WTC11 (cell line): Measurements from ENCODE around the gene CHST15. TPM values are rescaled to one million over a fixed set of nuclear protein-coding genes. Genes with fewer than 3 reads are reported as not detected.

Experiments used
- ATAC-seq: fragments of 200-7000 bp; cut with Tn5 transposase; 2 replicates; pipeline ENCODE4 v1.10.0; 2021; ENCODE audit warnings: mild to moderate bottlenecking, moderate library complexity
- CTCF ChIA-PET: fragments of 300-600 bp; sonication (Branson Sonifier 250); formaldehyde crosslinking; loops from one replicate; lab custom pipeline; 2021; ENCODE audit warnings: antibody characterized with exemption; lab: Charles Lee
- POLR2A ChIA-PET: fragments of 350-600 bp; sonication (Branson Sonifier 250); formaldehyde crosslinking; loops from one replicate; lab custom pipeline; 2021; ENCODE audit warnings: antibody characterized with exemption; lab: Charles Lee
- DNase-seq: peaks from one replicate; pipeline ENCODE4 v3.0.0; 2021; ENCODE audit warnings: low spot score
- H3K27ac Mint-ChIP-seq: 2 replicates; pipeline ENCODE4 v1.8.0; 2021; ENCODE audit warnings: mixed read lengths
- H3K27me3 Mint-ChIP-seq: 2 replicates; pipeline ENCODE4 v1.8.0; 2021; ENCODE audit warnings: low read depth, mild to moderate bottlenecking, moderate library complexity, mixed read lengths
- H3K36me3 Mint-ChIP-seq: 2 replicates; pipeline ENCODE4 v1.8.0; 2021; ENCODE audit warnings: mixed read lengths
- H3K4me1 Mint-ChIP-seq: 2 replicates; pipeline ENCODE4 v1.8.0; 2022; ENCODE audit warnings: mixed read lengths
- H3K4me3 Mint-ChIP-seq: 2 replicates; pipeline ENCODE4 v1.8.0; 2021; ENCODE audit warnings: mild to moderate bottlenecking, moderate library complexity, mixed read lengths
- H3K9me3 Mint-ChIP-seq: 2 replicates; pipeline ENCODE4 v1.8.0; 2021; ENCODE audit warnings: mixed read lengths
- ATF2 ChIP-seq: sonication (generic); formaldehyde crosslinking; IDR thresholded peaks from 2 replicates; pipeline ENCODE4 v1.8.1; 2022; ENCODE audit warnings: low read depth, missing genetic modification reagents, borderline replicate concordance
- CBFB ChIP-seq: sonication (generic); formaldehyde crosslinking; IDR thresholded peaks from 2 replicates; pipeline ENCODE4 v1.8.1; 2022; ENCODE audit warnings: mild to moderate bottlenecking, low read depth, missing genetic modification reagents
- CDX4 ChIP-seq: fragments of 250-450 bp; sonication (Bioruptor Pico); IDR thresholded peaks from 2 replicates; pipeline ENCODE4 v1.9.0; 2021; ENCODE audit warnings: moderate library complexity, mild to moderate bottlenecking, inconsistent platforms, borderline replicate concordance
- CTCF ChIP-seq: fragments of 200-600 bp; IDR thresholded peaks from 2 replicates; pipeline ENCODE4 v1.8.0; 2022; ENCODE audit warnings: antibody characterized with exemption
- E2F1 ChIP-seq: sonication (generic); formaldehyde crosslinking; IDR thresholded peaks from 2 replicates; pipeline ENCODE4 v1.8.0; 2022; ENCODE audit warnings: mild to moderate bottlenecking, missing genetic modification reagents
- GABPB1 ChIP-seq: sonication (generic); formaldehyde crosslinking; IDR thresholded peaks from 2 replicates; pipeline ENCODE4 v1.8.1; 2023; ENCODE audit warnings: mild to moderate bottlenecking, missing genetic modification reagents
- IRF1 ChIP-seq: sonication (generic); formaldehyde crosslinking; IDR thresholded peaks from 2 replicates; pipeline ENCODE4 v1.8.0; 2023; ENCODE audit warnings: missing genetic modification reagents
- IRF2 ChIP-seq: sonication (generic); formaldehyde crosslinking; IDR thresholded peaks from 2 replicates; pipeline ENCODE4 v1.8.0; 2022; ENCODE audit warnings: low read depth, missing genetic modification reagents, borderline replicate concordance
- NR1H2 ChIP-seq: sonication (generic); formaldehyde crosslinking; IDR thresholded peaks from 2 replicates; pipeline ENCODE4 v1.9.0; 2021; ENCODE audit warnings: mild to moderate bottlenecking, moderate library complexity, missing genetic modification reagents
- PRDM15 ChIP-seq: sonication (generic); formaldehyde crosslinking; IDR thresholded peaks from 2 replicates; pipeline ENCODE4 v1.8.0; 2022; ENCODE audit warnings: missing genetic modification reagents
- TEAD4 ChIP-seq: sonication (generic); formaldehyde crosslinking; IDR thresholded peaks from 2 replicates; pipeline ENCODE4 v1.8.0; 2022; ENCODE audit warnings: mild to moderate bottlenecking, missing genetic modification reagents
- ZNF121 ChIP-seq: sonication (generic); formaldehyde crosslinking; IDR thresholded peaks from 2 replicates; pipeline ENCODE4 v1.8.0; 2023; ENCODE audit warnings: missing genetic modification reagents
- ZNF138 ChIP-seq: sonication (generic); formaldehyde crosslinking; conservative IDR thresholded peaks from 2 replicates; pipeline ENCODE4 v1.8.1; 2022; ENCODE audit warnings: mild to moderate bottlenecking, moderate library complexity, missing genetic modification reagents
- ZNF396 ChIP-seq: fragments of 250-450 bp; sonication (Bioruptor Pico); IDR thresholded peaks from 2 replicates; pipeline ENCODE4 v1.8.0; 2021; ENCODE audit warnings: mild to moderate bottlenecking, moderate library complexity, borderline replicate concordance
- ZNF512 ChIP-seq: sonication (generic); formaldehyde crosslinking; IDR thresholded peaks from 2 replicates; pipeline ENCODE4 v1.8.1; 2022; ENCODE audit warnings: missing genetic modification reagents, borderline replicate concordance
- total RNA-seq: library from RNA; stranded (reverse); gene quantifications from 3 replicates; pipeline ENCODE4 v1.2.3, GENCODE V29; 2021

Gene CHST15
- total RNA-seq, 1 experiment from 2014 or later: 10.7 TPM

- ChIA-PET CTCF (no interaction called here), POLR2A (no interaction called here)
- peaks cover 5% of the 10 kb centered on the region; the same call in 1 of the 2 replicates for H3K36me3 Mint-ChIP-seq
- H3K4me3 Mint-ChIP-seq: no peak overlapping the region
- no peak for DNase-seq
- H3K4me1 Mint-ChIP-seq: peaks cover 15% of the 10 kb centered on the region
- TF ChIP-seq PRDM15 (CRISPR knock-in tag) (no peak), CTCF (no peak), TEAD4 (no peak), NR1H2 (no peak), E2F1 (no peak), ZNF138 (CRISPR knock-in tag) (no peak), CBFB (CRISPR knock-in tag) (no peak), ATF2 (CRISPR knock-in tag) (no peak)
- no peak for ATAC-seq
- no peaks in the 10 kb centered on the region for H3K9me3 Mint-ChIP-seq
- no peak overlapping the region for H3K27ac Mint-ChIP-seq
- H3K27me3 Mint-ChIP-seq: no peaks in the 10 kb centered on the region
Observed at GRCh38 chr10:124037784-124038183, 55.6 kb downstream of the CHST15 start.

- Mint-ChIP-seq H3K4me1 (peaks cover 20% of the 10 kb centered on the region), H3K9me3 (no peaks in the 10 kb centered on the region), H3K4me3 (no peak overlapping the region), H3K27ac (no peak overlapping the region), H3K27me3 (no peaks in the 10 kb centered on the region), H3K36me3 (peaks cover 5% of the 10 kb centered on the region; the same call in 1 of the 2 replicates)
- ChIA-PET CTCF (no interaction called here), POLR2A (no interaction called here)
- ATAC-seq (no peak), DNase-seq (no peak)
- TF ChIP-seq CDX4 (no peak), ZNF512 (CRISPR knock-in tag) (no peak), ZNF396 (no peak), GABPB1 (CRISPR knock-in tag) (no peak), IRF1 (CRISPR knock-in tag) (no peak), ZNF121 (CRISPR knock-in tag) (no peak), IRF2 (CRISPR knock-in tag) (no peak)
Observed at GRCh38 chr10:124037286-124037685, 56.1 kb downstream of the CHST15 start.
